Smooth muscle cell of the brain vasculature (primary cell): ENCODE measurements around the gene ANKRD44.

Experiments used
- DNase-seq: peaks from one replicate; pipeline ENCODE4 v3.0.0-alpha.2; 2012; ENCODE audit warnings: low read depth, low spot score

Gene ANKRD44

DNA sequence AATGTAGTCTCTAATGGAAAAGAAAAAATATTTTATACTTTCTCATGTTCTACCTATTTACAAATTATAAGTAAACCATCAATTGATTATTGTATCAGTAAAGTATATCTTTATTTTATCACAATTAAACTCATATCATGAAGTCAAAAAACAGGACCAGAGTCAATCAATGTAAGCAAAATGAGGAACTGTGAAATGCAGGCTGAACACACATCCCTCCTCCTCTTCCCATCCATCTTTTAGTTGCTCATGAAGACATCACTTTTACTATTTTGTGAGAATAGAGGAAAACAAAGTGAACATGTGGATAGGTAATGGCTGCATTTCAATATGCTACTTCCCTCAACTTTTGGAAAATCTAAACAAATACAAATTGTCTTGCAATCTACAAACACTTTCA, 195.3 kb downstream of the ANKRD44 start:
- no peak for DNase-seq

- DNase-seq = no peak
These were observed 197.3 kb downstream of the ANKRD44 start for GRCh38 chr2:197113275-197113711.

- no peak for DNase-seq
These were observed 201.3 kb downstream of the ANKRD44 start for GRCh38 chr2:197109326-197109725.

DNA sequence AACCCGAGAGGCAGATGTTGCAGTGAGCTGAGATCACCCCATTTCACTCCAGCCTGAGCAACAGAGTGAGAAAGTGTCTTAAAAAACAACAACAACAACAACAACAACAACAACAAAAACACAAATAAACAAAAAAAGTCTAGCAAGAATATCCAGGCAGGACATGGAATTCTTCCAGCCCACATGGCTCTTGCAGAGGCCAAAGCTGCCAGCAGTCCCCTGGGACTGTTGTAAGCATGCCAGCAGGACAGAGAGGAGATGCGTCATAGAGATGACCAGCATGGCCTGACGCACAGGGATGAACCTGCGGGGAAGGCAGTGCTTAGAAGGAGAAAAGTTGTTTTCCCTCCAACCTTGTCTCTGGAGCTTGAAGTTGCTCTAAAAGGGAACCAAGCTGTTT, 201.8 kb downstream of the ANKRD44 start:
- DNase-seq = peak; percentile 85

DNA sequence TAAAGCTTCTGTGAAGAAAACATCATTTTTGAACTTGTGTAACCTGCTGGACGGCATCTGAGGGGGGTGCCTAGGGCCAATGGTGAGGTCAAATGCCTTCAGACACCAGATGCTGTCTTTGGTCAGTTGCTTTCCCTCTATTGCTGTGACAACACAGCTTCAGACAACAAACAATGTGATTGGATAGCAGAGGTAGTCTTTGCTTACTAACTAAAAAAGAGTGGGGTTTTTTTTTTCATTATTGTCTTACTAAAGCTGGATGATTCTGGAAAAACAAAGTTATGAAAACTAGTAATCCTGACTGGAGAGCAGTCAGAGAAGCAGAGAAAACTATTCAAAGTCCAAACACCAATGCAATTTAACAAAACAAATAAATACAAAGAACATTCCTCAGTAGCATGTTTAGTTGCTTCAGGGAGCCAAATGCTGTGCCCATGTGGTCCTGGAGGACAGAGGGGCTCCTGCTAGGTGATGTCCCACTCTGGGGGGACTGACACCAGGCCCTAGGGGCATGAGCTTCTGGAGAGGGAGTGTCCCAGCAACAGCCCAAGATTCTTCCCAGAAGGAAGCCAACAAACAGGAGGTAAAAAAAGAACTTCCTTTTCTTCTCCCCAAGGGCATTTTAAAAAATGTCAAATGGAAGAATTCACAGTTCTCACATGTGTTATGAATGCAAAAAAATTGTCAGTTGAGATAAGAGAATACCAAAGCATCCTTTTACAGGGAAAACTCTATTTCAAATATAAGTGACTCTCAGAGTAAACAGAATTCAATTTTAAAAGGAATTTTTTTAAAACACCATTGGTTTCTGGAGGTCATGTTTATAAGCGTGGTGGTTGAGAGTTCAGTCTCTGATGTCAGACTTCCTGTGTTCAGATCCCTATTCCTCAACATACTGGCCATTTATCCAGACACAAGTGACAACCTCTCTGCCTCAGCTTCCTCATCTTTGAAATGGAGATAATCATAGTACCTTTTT, 203.0 kb downstream of the ANKRD44 start:
- peak; percentile 81 for DNase-seq

- no peak for DNase-seq
These were observed 207.2 kb downstream of the ANKRD44 start for GRCh38 chr2:197103363-197103762.

GRCh38 chr2:197102231-197102630, 208.3 kb downstream of the ANKRD44 start:
- no peak for DNase-seq

DNA sequence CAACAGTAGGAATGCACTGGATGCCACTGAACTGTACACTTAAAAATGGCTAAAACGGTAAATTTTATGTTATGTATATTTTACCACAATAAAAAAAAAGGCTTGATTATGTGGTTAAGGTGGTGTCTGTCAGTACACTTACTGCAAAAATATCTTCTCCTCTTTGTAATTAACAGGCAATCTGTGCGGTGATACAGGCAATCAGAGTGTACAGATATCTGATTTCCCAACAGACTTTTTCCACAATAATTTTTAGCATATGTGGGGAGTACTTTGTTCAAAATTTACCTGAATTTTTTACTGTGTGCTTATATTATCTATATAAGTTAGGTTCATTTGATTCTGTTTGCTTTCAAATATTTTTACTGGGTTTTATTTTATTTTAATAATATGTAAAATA, 209.1 kb downstream of the ANKRD44 start:
- no peak for DNase-seq

DNA sequence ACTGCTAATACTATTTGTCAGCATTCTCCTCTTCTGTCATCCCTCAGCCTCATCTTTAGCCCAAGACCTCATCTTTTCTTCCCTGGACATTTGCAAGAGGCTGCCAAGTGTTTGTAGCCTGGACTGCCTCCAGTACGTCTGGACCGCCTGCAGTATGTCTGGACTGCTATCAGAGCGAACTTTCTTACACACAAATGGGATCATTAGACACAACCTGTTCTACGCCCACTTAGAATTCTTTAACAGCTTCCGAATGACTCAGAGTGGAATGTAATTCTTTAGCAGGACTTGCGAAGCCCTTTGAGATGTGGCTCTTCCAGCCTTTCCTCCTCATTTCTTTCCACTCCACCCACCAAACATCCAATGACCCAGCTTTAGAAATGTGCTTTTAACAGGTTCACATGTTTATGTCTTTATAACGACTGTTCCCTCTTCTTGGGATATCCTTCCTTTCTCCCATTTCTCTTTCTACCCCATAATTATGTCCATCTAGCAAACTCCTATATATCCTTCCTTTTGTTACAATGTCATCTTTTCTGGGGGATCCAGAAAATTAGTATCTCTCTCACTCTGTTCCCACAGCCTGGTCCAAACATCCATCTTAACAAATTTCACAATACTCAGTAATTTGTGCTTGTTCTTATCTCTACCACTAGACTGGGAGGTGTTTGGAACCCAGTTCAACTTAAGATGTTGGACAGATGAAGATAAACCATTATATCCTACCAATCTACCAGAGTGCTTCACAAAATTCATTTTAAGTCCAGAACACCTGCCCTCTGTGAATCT, 212.8 kb downstream of the ANKRD44 start:
- no peak for DNase-seq

DNA sequence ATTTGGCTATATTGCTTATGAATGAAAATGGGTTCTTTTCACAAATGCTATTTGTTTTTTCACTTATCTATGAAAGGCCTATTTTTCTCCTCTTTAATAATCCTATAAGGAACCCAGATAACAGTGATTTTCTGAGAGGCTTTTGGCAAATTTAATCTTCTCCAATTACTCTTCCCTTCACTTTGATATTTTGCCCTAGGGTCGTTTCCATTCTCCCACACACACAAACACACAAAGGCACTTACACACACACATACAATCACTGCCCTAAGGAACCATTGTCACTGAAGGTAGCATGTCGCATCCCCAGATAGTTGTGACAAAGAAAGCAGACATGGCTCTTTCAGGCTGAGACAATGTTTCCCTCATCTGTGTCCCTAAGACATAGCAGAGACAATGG, 213.9 kb downstream of the ANKRD44 start:
- DNase-seq = no peak

GRCh38 chr2:197092431-197092830, 218.1 kb downstream of the ANKRD44 start:
- DNase-seq = peak; percentile 58

DNA sequence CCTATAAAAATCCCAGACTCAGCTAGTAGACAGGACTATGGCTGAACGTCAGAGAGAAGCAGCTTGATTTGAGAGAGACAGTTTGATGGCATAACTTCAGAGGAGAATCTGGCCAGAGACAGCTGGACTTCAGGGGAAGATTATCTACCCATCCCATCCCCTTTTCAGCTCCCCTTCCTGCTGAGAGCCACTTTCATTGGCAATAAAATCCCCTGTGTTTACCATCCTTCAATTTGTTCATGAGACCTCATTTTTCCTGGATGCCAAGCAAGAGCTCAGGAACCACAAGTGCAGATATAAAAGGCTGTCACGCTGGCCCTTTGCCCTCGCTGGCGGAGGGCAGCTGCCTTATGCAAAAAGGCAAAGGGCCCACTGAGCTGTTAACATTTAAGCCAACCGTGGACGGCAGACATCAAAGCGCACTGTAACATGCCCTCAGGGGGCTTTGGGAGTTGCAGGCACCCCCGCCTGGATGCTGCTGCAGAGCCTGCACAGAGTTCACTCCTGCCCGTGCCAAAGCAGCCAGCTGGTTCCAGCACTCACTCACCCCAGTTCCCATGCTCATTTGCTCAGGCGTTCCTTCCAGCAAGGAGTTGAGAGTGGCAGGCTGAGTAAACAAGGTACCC, 219.7 kb downstream of the ANKRD44 start:
- DNase-seq = no peak

GRCh38 chr2:197089655-197090054, 220.9 kb downstream of the ANKRD44 start:
- DNase-seq = no peak

GRCh38 chr2:197088694-197089093, 221.9 kb downstream of the ANKRD44 start:
- DNase-seq = no peak

GRCh38 chr2:197086500-197086899, 224.1 kb downstream of the ANKRD44 start:
- DNase-seq = no peak

DNA sequence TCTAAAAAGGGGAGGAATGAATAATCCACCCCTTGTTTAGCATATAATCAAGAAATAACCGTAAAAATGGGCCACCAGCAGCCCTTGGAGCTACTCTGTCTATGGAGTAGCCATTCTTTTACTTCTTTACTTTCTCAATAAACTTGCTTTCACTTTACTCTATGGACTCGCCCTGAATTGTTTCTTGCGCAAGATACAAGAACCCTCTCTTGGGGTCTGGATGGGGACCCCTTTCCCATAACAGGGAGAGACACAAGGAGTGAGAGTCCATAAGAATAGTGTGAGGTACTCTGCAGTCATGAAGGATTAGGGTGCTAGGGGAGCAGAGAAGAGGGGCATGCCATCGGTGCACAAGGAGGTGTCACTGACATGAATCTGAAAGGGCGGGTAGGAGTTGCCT, 224.9 kb downstream of the ANKRD44 start:
- DNase-seq = no peak

- DNase-seq = no peak
These were observed 229.3 kb downstream of the ANKRD44 start for GRCh38 chr2:197081294-197081693.

DNA sequence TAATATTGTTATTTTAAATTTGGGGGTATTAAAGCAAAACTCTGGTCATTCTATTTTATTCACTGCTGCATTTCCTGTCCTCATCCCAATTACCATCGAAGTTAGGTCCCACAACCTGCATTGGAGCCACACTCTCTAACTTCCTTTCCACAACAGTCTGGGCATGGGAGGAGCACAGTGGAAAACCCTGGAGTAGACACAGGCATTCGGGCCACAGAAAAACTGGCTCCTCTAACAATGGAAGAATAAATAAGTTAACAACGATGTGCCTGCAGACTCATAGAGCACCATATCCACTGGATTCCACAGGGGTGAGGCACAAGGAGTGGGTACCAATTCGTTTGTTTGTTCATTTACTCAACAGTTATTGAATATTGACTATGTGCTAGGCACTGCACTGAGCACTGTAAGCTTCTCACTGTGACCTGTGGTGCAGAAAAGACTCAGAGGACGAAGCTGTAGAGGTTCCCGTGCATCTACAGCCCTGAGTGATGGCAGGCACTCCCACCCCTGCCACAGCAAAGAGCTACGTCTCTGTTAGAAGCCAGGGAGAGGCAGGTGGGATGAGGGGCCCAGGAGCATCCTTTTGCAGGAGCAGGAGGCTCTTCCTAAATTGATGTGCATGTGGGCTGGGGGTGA, 229.9 kb downstream of the ANKRD44 start:
- no peak for DNase-seq

- no peak for DNase-seq
These were observed 230.6 kb downstream of the ANKRD44 start for GRCh38 chr2:197079832-197080555.

GRCh38 chr2:197079414-197079813, 231.2 kb downstream of the ANKRD44 start:
- no peak for DNase-seq

DNA sequence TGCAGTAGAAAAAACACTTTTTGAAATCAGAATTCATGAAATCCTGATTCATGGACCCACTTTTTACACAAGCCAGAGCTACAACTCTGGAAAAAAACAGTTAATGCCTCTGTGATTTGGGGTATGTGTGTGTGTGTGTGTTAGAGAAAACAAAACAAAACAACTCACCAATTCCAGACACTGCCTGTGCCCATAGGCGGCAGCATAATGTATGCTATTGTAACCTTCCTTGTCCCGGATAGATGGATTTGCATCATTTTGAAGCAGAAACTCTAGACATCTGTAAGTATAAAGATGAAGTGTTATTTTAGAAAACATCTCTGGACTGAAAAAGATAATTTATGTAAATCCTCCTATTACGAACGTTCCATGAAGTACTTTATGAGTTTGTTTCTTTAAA, 232.0 kb downstream of the ANKRD44 start:
- DNase-seq = no peak
